DOHH2 (cell line): ENCODE measurements around the gene LENEP.

Experiments used
- H3F3A ChIP-seq: fragments of 200-600 bp; sonication (generic), shearing (Covaris generic); 2 replicates; pipeline ENCODE4 v1.6.0; 2016; ENCODE audit warnings: antibody characterized with exemption, mild to moderate bottlenecking; ENCODE audit not compliant: control insufficient read depth, insufficient read depth
- H3K27ac ChIP-seq: fragments of 200-600 bp; sonication (generic); 2 replicates; pipeline ENCODE4 v1.5.1; 2014; ENCODE audit warnings: low read depth, mild to moderate bottlenecking, low read length, moderate library complexity
- H3K27me3 ChIP-seq: fragments of 200-600 bp; sonication (generic); 2 replicates; pipeline ENCODE4 v1.6.1; 2014; ENCODE audit warnings: mild to moderate bottlenecking, low read length, mixed read lengths; ENCODE audit not compliant: control insufficient read depth
- H3K36me3 ChIP-seq: fragments of 200-600 bp; sonication (generic); 2 replicates; pipeline ENCODE4 v1.6.1; 2014; ENCODE audit warnings: mild to moderate bottlenecking, low read length, moderate library complexity, mixed read lengths; ENCODE audit not compliant: control insufficient read depth
- H3K4me1 ChIP-seq: fragments of 200-600 bp; sonication (generic); 2 replicates; pipeline ENCODE4 v1.6.1; 2014; ENCODE audit warnings: mild to moderate bottlenecking, low read length, mixed read lengths; ENCODE audit not compliant: control insufficient read depth
- H3K4me2 ChIP-seq: fragments of 200-600 bp; sonication (generic); 2 replicates; pipeline ENCODE4 v1.6.0; 2014; ENCODE audit warnings: mild to moderate bottlenecking, low read length, moderate library complexity
- H3K4me3 ChIP-seq: fragments of 200-600 bp; sonication (generic); 2 replicates; pipeline ENCODE4 v1.5.1; 2014; ENCODE audit warnings: mild to moderate bottlenecking, low read length, mixed read lengths
- H3K79me2 ChIP-seq: fragments of 200-600 bp; sonication (generic); 2 replicates; pipeline ENCODE4 v1.6.1; 2014; ENCODE audit warnings: mild to moderate bottlenecking, low read length, mixed read lengths; ENCODE audit not compliant: control insufficient read depth
- H3K9me2 ChIP-seq: fragments of 200-600 bp; sonication (generic); replicated peaks from 2 replicates; pipeline ENCODE4 v1.6.1; 2014; ENCODE audit warnings: mild to moderate bottlenecking, low read length, mixed read lengths; ENCODE audit not compliant: control insufficient read depth
- H3K9me3 ChIP-seq: fragments of 200-600 bp; sonication (generic); 2 replicates; pipeline ENCODE4 v1.6.1; 2014; ENCODE audit warnings: antibody characterized with exemption, low read length, mixed read lengths; ENCODE audit not compliant: control insufficient read depth, insufficient read depth
- H4K20me1 ChIP-seq: fragments of 200-600 bp; sonication (generic); 2 replicates; pipeline ENCODE4 v1.6.0; 2014; ENCODE audit warnings: low read depth, mild to moderate bottlenecking, antibody characterized with exemption, low read length, moderate library complexity; ENCODE audit not compliant: control insufficient read depth, insufficient read depth
- EZH2phosphoT487 ChIP-seq: fragments of 200-600 bp; sonication (generic); IDR thresholded peaks from 2 replicates; pipeline ENCODE4 v1.6.1; 2017; ENCODE audit warnings: borderline replicate concordance, mild to moderate bottlenecking, antibody characterized with exemption, low read length, moderate library complexity, mixed read lengths
- TF ChIP-seq, protein P1 (sequence below): fragments of 200-600 bp; sonication (generic); IDR thresholded peaks from one replicate; pipeline ENCODE4 v1.5.1; 2014; ENCODE audit warnings: antibody characterized with exemption, mild to moderate bottlenecking, low read depth, low read length; ENCODE audit not compliant: poor library complexity, severe bottlenecking

Gene LENEP

DNA sequence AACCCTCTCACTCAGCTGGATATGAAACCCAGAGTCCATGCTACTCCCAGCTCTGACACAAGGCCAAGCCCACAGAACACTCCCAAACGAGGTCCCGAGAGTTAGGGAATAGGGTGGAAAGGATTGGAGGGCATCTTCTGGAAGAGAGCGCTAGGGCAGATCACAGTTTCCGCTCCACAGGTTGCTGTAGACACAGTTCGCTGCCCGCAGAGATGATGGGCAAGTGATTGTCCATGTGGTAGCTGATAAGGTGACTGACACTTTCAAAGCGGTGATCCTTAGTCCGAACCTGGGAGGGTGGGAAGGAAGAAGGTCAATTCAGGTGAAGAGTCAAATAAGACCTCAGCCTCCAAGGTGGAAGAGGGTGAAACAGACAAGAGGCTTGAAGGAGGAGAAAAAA, 29.7 kb upstream of the LENEP start:
- H3K79me2 ChIP-seq, result peaks cover 47% of the 10 kb centered on the region
- TF ChIP-seq, protein P1, sequence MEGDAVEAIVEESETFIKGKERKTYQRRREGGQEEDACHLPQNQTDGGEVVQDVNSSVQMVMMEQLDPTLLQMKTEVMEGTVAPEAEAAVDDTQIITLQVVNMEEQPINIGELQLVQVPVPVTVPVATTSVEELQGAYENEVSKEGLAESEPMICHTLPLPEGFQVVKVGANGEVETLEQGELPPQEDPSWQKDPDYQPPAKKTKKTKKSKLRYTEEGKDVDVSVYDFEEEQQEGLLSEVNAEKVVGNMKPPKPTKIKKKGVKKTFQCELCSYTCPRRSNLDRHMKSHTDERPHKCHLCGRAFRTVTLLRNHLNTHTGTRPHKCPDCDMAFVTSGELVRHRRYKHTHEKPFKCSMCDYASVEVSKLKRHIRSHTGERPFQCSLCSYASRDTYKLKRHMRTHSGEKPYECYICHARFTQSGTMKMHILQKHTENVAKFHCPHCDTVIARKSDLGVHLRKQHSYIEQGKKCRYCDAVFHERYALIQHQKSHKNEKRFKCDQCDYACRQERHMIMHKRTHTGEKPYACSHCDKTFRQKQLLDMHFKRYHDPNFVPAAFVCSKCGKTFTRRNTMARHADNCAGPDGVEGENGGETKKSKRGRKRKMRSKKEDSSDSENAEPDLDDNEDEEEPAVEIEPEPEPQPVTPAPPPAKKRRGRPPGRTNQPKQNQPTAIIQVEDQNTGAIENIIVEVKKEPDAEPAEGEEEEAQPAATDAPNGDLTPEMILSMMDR, result no peak
- TF ChIP-seq EZH2phosphoT487, result no peak
- peak overlapping the region; percentile 81; the same call in 1 of the 2 replicates for H3K4me2 ChIP-seq
- H4K20me1 ChIP-seq, result no peaks in the 10 kb centered on the region
- no peaks in the 10 kb centered on the region for H3K9me3 ChIP-seq
- no peak overlapping the region for H3K27ac ChIP-seq
- no peaks in the 10 kb centered on the region for H3K27me3 ChIP-seq
- 0 out of 2 replicates have a peak, but pooled peaks cover 5% of the 10 kb centered on the region for H3F3A ChIP-seq
- peaks cover 79% of the 10 kb centered on the region for H3K36me3 ChIP-seq
- H3K4me3 ChIP-seq, result 0 out of 2 replicates have a peak overlapping the region, but pooled peaks have one; percentile 80
- peaks cover 20% of the 10 kb centered on the region for H3K4me1 ChIP-seq
- H3K9me2 ChIP-seq, result no peaks in the 10 kb centered on the region

DNA sequence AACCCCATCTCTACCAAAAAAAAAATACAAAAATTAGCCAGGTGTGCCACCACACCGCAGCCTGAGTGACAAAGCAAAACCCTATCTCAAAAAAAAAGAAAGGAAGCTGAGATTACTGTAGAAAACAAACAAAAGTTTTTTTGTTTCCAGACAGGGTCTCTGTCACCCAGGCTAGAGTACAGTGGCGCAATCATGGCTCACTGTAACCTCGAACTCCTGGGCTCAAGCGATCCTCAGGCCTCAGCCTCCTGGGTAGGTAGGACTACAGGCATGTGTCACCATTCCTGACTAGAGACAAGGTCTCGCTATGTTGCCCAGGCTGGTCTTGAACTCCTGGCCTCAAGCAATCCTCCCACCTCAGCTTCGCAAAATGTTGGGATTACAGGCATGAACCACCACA, 29.0 kb upstream of the LENEP start:
- Histone ChIP-seq H3K4me3 (no peak overlapping the region), H3K79me2 (peaks cover 44% of the 10 kb centered on the region), H3F3A (0 out of 2 replicates have a peak, but pooled peaks cover 5% of the 10 kb centered on the region), H3K9me2 (no peaks in the 10 kb centered on the region), H3K27me3 (no peaks in the 10 kb centered on the region), H3K27ac (no peak overlapping the region), H3K4me2 (no peak overlapping the region), H4K20me1 (no peaks in the 10 kb centered on the region), H3K36me3 (peaks cover 78% of the 10 kb centered on the region), H3K4me1 (peaks cover 20% of the 10 kb centered on the region), H3K9me3 (no peaks in the 10 kb centered on the region)
- TF ChIP-seq EZH2phosphoT487, result no peak
- TF ChIP-seq, protein P1, result no peak

- peaks cover 23% of the 10 kb centered on the region for H3K4me1 ChIP-seq
Observed at GRCh38 chr1:154966111-154966510, 27.3 kb upstream of the LENEP start.

More at GRCh38 chr1:154966111-154966510, 27.3 kb upstream of the LENEP start:
- H3K27ac ChIP-seq, result no peak overlapping the region
- peaks cover 3% of the 10 kb centered on the region; the same call in 1 of the 2 replicates for H4K20me1 ChIP-seq
- no peaks in the 10 kb centered on the region for H3K9me2 ChIP-seq
- 0 out of 2 replicates have a peak, but pooled peaks cover 5% of the 10 kb centered on the region for H3F3A ChIP-seq
- H3K4me2 ChIP-seq, result no peak overlapping the region
- peaks cover 78% of the 10 kb centered on the region for H3K36me3 ChIP-seq
- H3K79me2 ChIP-seq, result peaks cover 42% of the 10 kb centered on the region
- no peaks in the 10 kb centered on the region for H3K27me3 ChIP-seq
- TF ChIP-seq, protein P1, result no peak
- TF ChIP-seq EZH2phosphoT487, result no peak
- no peaks in the 10 kb centered on the region for H3K9me3 ChIP-seq
- H3K4me3 ChIP-seq, result no peak overlapping the region
